ENCODE measurements around the gene ACTL10.
A peak's percentile ranks its signal among the peaks of the same experiment; 100 is the strongest.

The ACTL10 gene

DNA sequence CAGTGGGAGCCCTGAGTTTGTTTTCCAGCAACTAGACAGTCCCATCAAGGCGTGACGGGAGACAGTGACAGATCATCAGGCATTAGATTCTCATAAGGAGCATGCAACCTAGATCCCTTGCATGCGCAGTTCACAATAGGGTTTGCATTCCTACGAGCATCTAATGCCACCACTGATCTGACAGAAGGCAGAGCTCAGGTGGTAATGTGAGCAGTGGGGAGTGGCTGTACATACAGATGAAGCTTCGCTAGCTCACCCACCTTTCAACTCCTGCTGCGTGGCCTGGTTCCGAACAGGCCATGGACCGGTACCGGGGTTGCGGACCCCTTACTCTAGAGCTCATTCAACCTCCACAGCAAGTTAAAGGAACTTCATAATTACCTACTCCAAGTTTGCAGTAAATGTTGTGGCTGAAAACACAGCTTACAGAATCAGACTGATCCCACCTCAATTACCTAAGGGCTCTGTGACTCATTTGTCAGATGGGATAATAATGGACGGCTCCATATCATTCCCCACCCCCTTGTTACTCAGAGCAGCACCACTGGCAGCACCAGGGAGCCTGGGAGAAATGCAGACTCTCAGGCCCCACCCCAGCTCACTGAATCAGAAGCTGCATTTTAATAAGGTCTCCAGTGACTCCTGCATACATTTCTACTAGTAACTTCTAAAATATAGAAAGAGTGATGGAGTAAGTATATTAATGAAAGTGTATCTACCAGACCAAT is 37.6 kb downstream of the ACTL10 start:
- ChIA-PET POLR2A (no interaction called here), CTCF (interaction anchor here (0.6 kb wide), 1 partner anchor 47 kb away, joined by 3 read pairs; no protein-coding TSS in a partner anchor)
- Histone ChIP-seq H3K4me3 (ENCODE audit: low read depth, low read length) (no peak overlapping the region), H3K36me3 (ENCODE audit: control insufficient read depth in 2 of 2, insufficient read depth in 1 of 2, low read length in 2 of 2) (no peaks in the 10 kb centered on the region), H3K9me3 (ENCODE audit: control insufficient read depth, insufficient read depth, low read depth, low read length) (no peaks in the 10 kb centered on the region), H3K4me1 (ENCODE audit: control insufficient read depth, insufficient read depth, low read length) (no peaks in the 10 kb centered on the region), H3K27ac (ENCODE audit: extremely low read depth, low read depth, low read length) (no peak overlapping the region)
- TF ChIP-seq ZNF610 (tag by site-specific recombination; IDR thresholded peaks at IDR 0.05; ENCODE audit: borderline replicate concordance) (peak; percentile 99), ZNF514 (tag by site-specific recombination; IDR thresholded peaks at IDR 0.05) (no peak), ZNF600 (tag by site-specific recombination; IDR thresholded peaks at IDR 0.05) (0 out of 2 replicates have a peak, but pooled peaks have one; percentile 41)

DNA sequence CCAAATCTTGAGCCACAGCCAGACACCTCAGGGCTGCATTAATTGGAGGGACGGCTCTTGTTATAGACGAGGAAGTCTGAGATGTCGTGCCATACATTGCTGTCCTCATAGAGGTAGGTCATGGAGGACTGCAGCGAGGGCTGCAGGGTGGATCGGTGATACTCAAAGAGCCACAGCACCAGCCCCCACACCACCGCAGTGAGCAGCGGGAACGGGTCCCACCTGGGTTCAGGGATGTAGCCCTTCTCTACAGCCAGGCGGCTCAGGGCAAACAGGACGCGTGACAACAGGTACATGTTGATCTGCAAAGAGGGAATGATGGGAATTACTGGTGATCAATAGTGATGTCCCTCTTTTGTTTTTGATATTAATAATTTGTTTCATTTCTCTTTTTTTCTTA is 40.9 kb downstream of the ACTL10 start:
- Histone ChIP-seq H3K4me1 (ENCODE audit: control insufficient read depth, insufficient read depth, low read length) (no peaks in the 10 kb centered on the region), H3K9me3 (ENCODE audit: control insufficient read depth, insufficient read depth, low read depth, low read length) (no peaks in the 10 kb centered on the region), H3K4me3 (ENCODE audit: low read depth, low read length) (no peak overlapping the region), H3K36me3 (ENCODE audit: control insufficient read depth in 2 of 2, insufficient read depth in 1 of 2, low read length in 2 of 2) (no peaks in the 10 kb centered on the region), H3K27ac (ENCODE audit: extremely low read depth, low read depth, low read length) (no peak overlapping the region)
- CTCF ChIA-PET = no interaction called here
- TF ChIP-seq ZNF214 (tag by site-specific recombination; IDR thresholded peaks at IDR 0.05; ENCODE audit: borderline replicate concordance) = no peak
- no peak for TF ChIP-seq ZNF423 (tag by site-specific recombination; IDR thresholded peaks at IDR 0.05)
- TF ChIP-seq, protein P1, sequence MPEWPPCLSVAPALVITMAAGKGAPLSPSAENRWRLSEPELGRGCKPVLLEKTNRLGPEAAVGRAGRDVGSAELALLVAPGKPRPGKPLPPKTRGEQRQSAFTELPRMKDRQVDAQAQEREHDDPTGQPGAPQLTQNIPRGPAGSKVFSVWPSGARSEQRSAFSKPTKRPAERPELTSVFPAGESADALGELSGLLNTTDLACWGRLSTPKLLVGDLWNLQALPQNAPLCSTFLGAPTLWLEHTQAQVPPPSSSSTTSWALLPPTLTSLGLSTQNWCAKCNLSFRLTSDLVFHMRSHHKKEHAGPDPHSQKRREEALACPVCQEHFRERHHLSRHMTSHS (tag by site-specific recombination; IDR thresholded peaks at IDR 0.05) = no peak
- TF ChIP-seq SCRT2 (tag by site-specific recombination; IDR thresholded peaks at IDR 0.05) = peak; percentile 84
- no peak for TF ChIP-seq ZNF221 (tag by site-specific recombination; IDR thresholded peaks at IDR 0.05; ENCODE audit: borderline replicate concordance)
- no peak for TF ChIP-seq ZNF558 (tag by site-specific recombination; IDR thresholded peaks at IDR 0.05)
- POLR2A ChIA-PET = no interaction called here

DNA sequence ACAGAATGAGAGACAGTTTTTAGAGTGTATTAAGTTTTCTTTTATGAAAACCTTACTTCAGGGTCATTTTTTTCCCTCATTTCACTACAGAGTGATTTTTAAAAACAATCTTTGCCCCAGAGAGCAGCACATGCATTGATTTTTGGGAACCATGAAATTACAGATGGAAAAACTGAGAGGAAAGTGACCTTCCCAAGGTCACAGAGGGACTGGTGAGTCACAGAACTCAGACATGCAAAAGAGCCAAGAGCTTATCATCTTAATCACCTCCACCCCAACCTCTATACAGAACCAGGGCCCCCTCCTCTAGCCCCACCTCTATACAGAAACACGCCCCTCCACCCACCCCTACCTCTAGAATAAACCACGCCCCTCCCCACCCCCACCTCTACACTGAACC is 42.7 kb downstream of the ACTL10 start:
- Histone ChIP-seq H3K4me1 (ENCODE audit: control insufficient read depth, insufficient read depth, low read length) (no peaks in the 10 kb centered on the region), H3K4me3 (ENCODE audit: low read depth, low read length) (no peak overlapping the region), H3K27ac (ENCODE audit: extremely low read depth, low read depth, low read length) (no peak overlapping the region), H3K9me3 (ENCODE audit: control insufficient read depth, insufficient read depth, low read depth, low read length) (no peaks in the 10 kb centered on the region), H3K36me3 (ENCODE audit: control insufficient read depth in 2 of 2, insufficient read depth in 1 of 2, low read length in 2 of 2) (no peaks in the 10 kb centered on the region)
- ChIA-PET CTCF (no interaction called here), POLR2A (interaction anchor here (0.6 kb wide), 1 partner anchor 70 kb away, joined by 5 read pairs; no protein-coding TSS in a partner anchor)
- TF ChIP-seq, protein P2, sequence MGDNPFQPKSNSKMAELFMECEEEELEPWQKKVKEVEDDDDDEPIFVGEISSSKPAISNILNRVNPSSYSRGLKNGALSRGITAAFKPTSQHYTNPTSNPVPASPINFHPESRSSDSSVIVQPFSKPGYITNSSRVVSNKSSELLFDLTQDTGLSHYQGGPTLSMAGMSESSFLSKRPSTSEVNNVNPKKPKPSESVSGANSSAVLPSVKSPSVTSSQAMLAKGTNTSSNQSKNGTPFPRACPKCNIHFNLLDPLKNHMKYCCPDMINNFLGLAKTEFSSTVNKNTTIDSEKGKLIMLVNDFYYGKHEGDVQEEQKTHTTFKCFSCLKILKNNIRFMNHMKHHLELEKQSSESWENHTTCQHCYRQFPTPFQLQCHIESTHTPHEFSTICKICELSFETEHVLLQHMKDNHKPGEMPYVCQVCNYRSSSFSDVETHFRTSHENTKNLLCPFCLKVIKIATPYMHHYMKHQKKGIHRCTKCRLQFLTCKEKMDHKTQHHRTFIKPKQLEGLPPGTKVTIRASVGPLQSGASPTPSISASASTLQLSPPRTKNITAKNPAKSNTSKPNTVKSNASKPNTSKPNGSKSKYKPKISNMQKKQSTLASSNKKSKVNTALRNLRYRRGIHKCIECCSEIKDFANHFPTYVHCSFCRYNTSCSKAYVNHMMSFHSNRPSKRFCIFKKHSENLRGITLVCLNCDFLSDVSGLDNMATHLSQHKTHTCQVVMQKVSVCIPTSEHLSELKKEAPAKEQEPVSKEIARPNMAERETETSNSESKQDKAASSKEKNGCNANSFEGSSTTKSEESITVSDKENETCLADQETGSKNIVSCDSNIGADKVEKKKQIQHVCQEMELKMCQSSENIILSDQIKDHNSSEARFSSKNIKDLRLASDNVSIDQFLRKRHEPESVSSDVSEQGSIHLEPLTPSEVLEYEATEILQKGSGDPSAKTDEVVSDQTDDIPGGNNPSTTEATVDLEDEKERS (tag by site-specific recombination; IDR thresholded peaks at IDR 0.05) = no peak

DNA sequence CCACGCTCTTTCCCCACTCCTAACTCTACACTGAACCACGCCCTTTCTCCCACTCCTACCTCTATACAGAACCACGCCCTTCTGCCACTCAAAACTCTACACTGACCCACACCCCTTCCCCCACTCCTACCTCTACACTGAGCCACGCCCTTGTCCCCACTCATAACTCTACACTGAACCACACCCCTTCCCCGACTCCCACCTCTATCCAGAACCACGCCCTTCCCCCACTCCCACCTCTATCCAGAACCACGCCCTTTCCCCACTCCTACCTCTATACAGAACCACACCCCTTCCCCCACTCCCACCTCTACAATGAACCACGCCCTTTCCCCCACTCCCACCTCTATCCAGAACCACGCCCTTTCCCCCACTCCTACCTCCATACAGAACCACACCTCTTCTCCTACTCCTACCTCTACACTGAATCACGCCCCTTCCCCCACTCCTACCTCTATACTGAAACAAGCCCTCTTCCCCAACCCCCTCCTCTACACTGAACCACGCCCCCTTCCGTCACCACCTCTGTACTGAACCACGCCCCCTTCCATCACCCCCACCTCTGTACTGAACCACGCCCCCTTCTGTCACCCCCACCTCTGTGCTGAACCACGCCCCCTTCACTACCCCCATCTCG is 43.3 kb downstream of the ACTL10 start:
- ChIA-PET POLR2A (no interaction called here), CTCF (no interaction called here)
- Histone ChIP-seq H3K27ac (ENCODE audit: extremely low read depth, low read depth, low read length) (no peak overlapping the region), H3K36me3 (ENCODE audit: control insufficient read depth in 2 of 2, insufficient read depth in 1 of 2, low read length in 2 of 2) (no peaks in the 10 kb centered on the region), H3K4me3 (ENCODE audit: low read depth, low read length) (no peak overlapping the region), H3K4me1 (ENCODE audit: control insufficient read depth, insufficient read depth, low read length) (no peaks in the 10 kb centered on the region), H3K9me3 (ENCODE audit: control insufficient read depth, insufficient read depth, low read depth, low read length) (no peaks in the 10 kb centered on the region)
- TF ChIP-seq, protein P3, sequence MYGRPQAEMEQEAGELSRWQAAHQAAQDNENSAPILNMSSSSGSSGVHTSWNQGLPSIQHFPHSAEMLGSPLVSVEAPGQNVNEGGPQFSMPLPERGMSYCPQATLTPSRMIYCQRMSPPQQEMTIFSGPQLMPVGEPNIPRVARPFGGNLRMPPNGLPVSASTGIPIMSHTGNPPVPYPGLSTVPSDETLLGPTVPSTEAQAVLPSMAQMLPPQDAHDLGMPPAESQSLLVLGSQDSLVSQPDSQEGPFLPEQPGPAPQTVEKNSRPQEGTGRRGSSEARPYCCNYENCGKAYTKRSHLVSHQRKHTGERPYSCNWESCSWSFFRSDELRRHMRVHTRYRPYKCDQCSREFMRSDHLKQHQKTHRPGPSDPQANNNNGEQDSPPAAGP (tag by site-specific recombination; IDR thresholded peaks at IDR 0.05) = peak; percentile 45
- TF ChIP-seq SP3 (tag by site-specific recombination; IDR thresholded peaks at IDR 0.05) (peak; percentile 23), KLF8 (tag by site-specific recombination; IDR thresholded peaks at IDR 0.05) (peak; percentile 93), ZBTB8A (tag by site-specific recombination; IDR thresholded peaks at IDR 0.05) (no peak), KLF7 (tag by site-specific recombination; IDR thresholded peaks at IDR 0.05; ENCODE audit: borderline replicate concordance) (peak; percentile 82; the same call in 1 of the 2 replicates), ZNF623 (tag by site-specific recombination; IDR thresholded peaks at IDR 0.05) (no peak), EGR2 (tag by site-specific recombination; IDR thresholded peaks at IDR 0.05; ENCODE audit: low read depth) (peak; percentile 98), KLF9 (tag by site-specific recombination; IDR thresholded peaks at IDR 0.05; ENCODE audit: low read depth) (peak; percentile 92; the same call in 1 of the 2 replicates), ZFHX2 (tag by site-specific recombination; conservative IDR thresholded peaks at IDR 0.05) (peak; percentile 93), ZNF404 (tag by site-specific recombination; IDR thresholded peaks at IDR 0.05) (no peak), ZSCAN16 (tag by site-specific recombination; IDR thresholded peaks at IDR 0.05) (no peak), ZEB2 (tag by site-specific recombination; IDR thresholded peaks at IDR 0.05) (no peak), TCF7L2 (IDR thresholded peaks at IDR 0.05; ENCODE audit: borderline replicate concordance, low read depth, low read length) (no peak)
